K562 (cell line): ENCODE data around the gene IQUB. TPM values are rescaled to one million over a fixed set of nuclear protein-coding genes. Genes with fewer than 3 reads are reported as not detected.

Experiments used
- CCNT2 ChIP-seq: IDR thresholded peaks from 2 replicates; pipeline ENCODE4 v1.6.1; 2011; ENCODE audit warnings: borderline replicate concordance, low read depth, mild to moderate bottlenecking, moderate library complexity, mixed read lengths, low read length; ENCODE audit not compliant: insufficient read length; ENCODE audit errors: extremely low read depth
- KLF13 ChIP-seq: fragments of 450-650 bp; IDR thresholded peaks from 2 replicates; pipeline ENCODE4 v1.6.1; 2016; ENCODE audit warnings: missing genetic modification characterization, low read depth, mild to moderate bottlenecking, missing compliant biosample characterization, moderate library complexity, borderline replicate concordance
- PHB2 ChIP-seq: fragments of 450-650 bp; IDR thresholded peaks from 2 replicates; pipeline ENCODE4 v1.6.1; 2017; ENCODE audit warnings: low read depth
- POLR2A ChIP-seq: fragments of 450-650 bp; conservative IDR thresholded peaks from 2 replicates; pipeline ENCODE4 v1.6.1; 2016
- SREBF1 ChIP-seq: fragments of 150-350 bp; IDR thresholded peaks from 2 replicates; pipeline ENCODE4 v1.6.1; 2014; ENCODE audit warnings: antibody characterized with exemption, low read depth, low read length, borderline replicate concordance
- STAT5B ChIP-seq: fragments of 250-450 bp; sonication (Bioruptor Pico); IDR thresholded peaks from 2 replicates; pipeline ENCODE4 v1.8.0; 2021; ENCODE audit warnings: mild to moderate bottlenecking, inconsistent platforms
- TCF7L2 ChIP-seq: fragments of 150-350 bp; IDR thresholded peaks from 2 replicates; pipeline ENCODE4 v1.6.1; 2016; ENCODE audit warnings: low read depth, mild to moderate bottlenecking, low read length, moderate library complexity
- TCFL5 ChIP-seq: fragments of 250-450 bp; sonication (Bioruptor Pico); conservative IDR thresholded peaks from 2 replicates; pipeline ENCODE4 v1.6.1; 2021; ENCODE audit warnings: mild to moderate bottlenecking, moderate library complexity, matching md5 sums
- ZFP36 ChIP-seq: fragments of 150-350 bp; IDR thresholded peaks from 2 replicates; pipeline ENCODE4 v1.6.1; 2018; ENCODE audit warnings: low read length, low read depth; ENCODE audit not compliant: partially characterized antibody
- ZNF23 ChIP-seq: fragments of 250-450 bp; sonication (Bioruptor Pico); IDR thresholded peaks from 2 replicates; pipeline ENCODE4 v1.4.0; 2020; ENCODE audit warnings: mild to moderate bottlenecking
- ZNF316 ChIP-seq: fragments of 450-650 bp; IDR thresholded peaks from 2 replicates; pipeline ENCODE4 v1.6.1; 2016
- polyA plus RNA-seq, 8 experiments: library from polyadenylated mRNA; depleted of rRNA in 4 of 8; stranded (reverse) in 5 of 8; unstranded in 3 of 8; fragments of >200 nt; fragmentation: Nextera tagmentation in 2 of 8; fragmentation: Illumina TruSeq in 1 of 8; extraction: Ambion mirVana in 2 of 8; extraction: Trizol in 1 of 8; gene quantifications; 2 replicates each; pipeline versions ENCODE4 v1.2.1 to v1.2.3, GENCODE V29; 2011 to 2014; ENCODE audit warnings: inconsistent platforms in 1 of 8, missing spikeins in 1 of 8
- total RNA-seq, 7 experiments: library from RNA; depleted of rRNA in 6 of 7; stranded (reverse); fragments of >200 nt in 6 of 7; fragmentation: Illumina TruSeq in 2 of 7; extraction: Trizol in 2 of 7; gene quantifications; 2 replicates each; pipeline versions ENCODE4 v1.2.1 to v1.2.3, GENCODE V29; 2011 to 2021; ENCODE audit warnings: low replicate concordance in 1 of 7
- TF ChIP-seq, protein P1 (sequence below): fragments of 450-650 bp; conservative IDR thresholded peaks from 2 replicates; pipeline ENCODE4 v1.6.1; 2016; ENCODE audit warnings: missing genetic modification characterization, low read depth, mild to moderate bottlenecking, missing compliant biosample characterization, moderate library complexity
- TF ChIP-seq, protein P2 (sequence below): fragments of 450-650 bp; formaldehyde crosslinking; IDR thresholded peaks from 2 replicates; pipeline ENCODE4 v1.4.0; 2022; ENCODE audit warnings: missing genetic modification characterization
- TF ChIP-seq, protein P3 (sequence below), 2 experiments: fragments of 450-650 bp; IDR thresholded peaks; 2 replicates each; pipeline ENCODE4 v1.6.1; 2016; ENCODE audit warnings: mild to moderate bottlenecking in 2 of 2, borderline replicate concordance in 1 of 2, low read depth in 1 of 2, moderate library complexity in 1 of 2
- TF ChIP-seq, protein P4 (sequence below): fragments of 250-450 bp; sonication (Bioruptor Pico); IDR thresholded peaks from 2 replicates; pipeline ENCODE4 v1.4.0; 2020; ENCODE audit warnings: mild to moderate bottlenecking, moderate library complexity

Gene IQUB
- total and polyA plus RNA-seq, 9 of the 15 experiments (the other 6 are each of a cell fraction or from before 2014, with no cell fraction given), result 0.62 to 2.6 (median 1.4) TPM

DNA sequence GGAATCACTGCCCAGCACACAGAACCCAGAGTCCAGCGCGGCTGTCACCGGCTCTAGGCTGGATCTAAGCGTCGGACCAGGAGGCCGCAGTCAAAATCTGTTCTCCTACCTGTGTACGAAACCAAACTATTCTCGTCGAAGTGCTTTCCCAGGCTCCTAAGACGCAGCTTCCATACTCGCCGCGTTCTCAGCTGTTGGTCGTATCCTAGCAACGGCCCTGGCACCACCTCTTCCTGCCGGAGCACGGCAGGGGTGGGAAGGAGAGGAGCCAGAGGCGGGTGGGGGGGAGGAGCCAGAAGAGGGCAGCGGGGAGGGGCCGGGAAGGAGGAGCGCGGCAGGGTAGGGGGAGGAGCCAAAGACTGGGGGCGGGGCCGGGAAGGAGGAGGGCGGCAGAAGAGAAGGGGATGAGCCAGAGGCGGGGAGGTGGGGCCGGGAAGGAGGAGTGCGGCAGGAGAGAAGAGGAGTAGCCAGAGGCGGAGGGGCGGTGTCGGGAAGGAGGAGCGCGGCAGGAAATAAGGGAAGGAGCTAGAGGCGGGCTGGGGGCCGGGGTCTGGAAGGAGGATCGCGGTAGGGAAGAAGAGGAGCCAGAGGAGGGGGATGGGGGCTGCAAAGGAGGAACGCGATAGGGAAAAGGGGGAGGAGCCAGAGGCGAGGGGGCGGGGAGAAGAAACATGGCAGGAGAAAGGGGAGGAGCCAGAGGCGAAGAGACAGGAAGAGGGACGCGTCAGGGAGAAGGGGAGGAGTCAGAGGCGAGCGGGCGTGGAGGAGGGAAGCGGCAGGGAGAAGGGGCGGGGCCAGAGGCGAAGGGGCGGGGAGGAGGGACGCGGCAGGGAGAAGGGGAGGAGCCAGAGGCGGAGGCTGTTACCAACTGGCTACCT is at the start of gene IQUB (continued):
- TF ChIP-seq TCFL5 (CRISPR knock-in tag) (no peak), ZNF23 (CRISPR knock-in tag) (no peak), POLR2A (peak; percentile 93), ZNF316 (0 out of 2 replicates have a peak, but pooled peaks have one; percentile 28), SREBF1 (no peak), PHB2 (peak; percentile 61; the same call in 1 of the 2 replicates), ZFP36 (no peak), STAT5B (CRISPR knock-in tag) (no peak), CCNT2 (no peak), KLF13 (tag) (no peak), TCF7L2 (no peak)
- TF ChIP-seq, protein P1, sequence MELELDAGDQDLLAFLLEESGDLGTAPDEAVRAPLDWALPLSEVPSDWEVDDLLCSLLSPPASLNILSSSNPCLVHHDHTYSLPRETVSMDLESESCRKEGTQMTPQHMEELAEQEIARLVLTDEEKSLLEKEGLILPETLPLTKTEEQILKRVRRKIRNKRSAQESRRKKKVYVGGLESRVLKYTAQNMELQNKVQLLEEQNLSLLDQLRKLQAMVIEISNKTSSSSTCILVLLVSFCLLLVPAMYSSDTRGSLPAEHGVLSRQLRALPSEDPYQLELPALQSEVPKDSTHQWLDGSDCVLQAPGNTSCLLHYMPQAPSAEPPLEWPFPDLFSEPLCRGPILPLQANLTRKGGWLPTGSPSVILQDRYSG (tag), result no peak
- TF ChIP-seq, protein P2, sequence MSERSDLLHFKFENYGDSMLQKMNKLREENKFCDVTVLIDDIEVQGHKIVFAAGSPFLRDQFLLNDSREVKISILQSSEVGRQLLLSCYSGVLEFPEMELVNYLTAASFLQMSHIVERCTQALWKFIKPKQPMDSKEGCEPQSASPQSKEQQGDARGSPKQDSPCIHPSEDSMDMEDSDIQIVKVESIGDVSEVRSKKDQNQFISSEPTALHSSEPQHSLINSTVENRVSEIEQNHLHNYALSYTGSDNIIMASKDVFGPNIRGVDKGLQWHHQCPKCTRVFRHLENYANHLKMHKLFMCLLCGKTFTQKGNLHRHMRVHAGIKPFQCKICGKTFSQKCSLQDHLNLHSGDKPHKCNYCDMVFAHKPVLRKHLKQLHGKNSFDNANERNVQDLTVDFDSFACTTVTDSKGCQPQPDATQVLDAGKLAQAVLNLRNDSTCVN (CRISPR knock-in tag), result peak; percentile 98
- TF ChIP-seq, protein P3, sequence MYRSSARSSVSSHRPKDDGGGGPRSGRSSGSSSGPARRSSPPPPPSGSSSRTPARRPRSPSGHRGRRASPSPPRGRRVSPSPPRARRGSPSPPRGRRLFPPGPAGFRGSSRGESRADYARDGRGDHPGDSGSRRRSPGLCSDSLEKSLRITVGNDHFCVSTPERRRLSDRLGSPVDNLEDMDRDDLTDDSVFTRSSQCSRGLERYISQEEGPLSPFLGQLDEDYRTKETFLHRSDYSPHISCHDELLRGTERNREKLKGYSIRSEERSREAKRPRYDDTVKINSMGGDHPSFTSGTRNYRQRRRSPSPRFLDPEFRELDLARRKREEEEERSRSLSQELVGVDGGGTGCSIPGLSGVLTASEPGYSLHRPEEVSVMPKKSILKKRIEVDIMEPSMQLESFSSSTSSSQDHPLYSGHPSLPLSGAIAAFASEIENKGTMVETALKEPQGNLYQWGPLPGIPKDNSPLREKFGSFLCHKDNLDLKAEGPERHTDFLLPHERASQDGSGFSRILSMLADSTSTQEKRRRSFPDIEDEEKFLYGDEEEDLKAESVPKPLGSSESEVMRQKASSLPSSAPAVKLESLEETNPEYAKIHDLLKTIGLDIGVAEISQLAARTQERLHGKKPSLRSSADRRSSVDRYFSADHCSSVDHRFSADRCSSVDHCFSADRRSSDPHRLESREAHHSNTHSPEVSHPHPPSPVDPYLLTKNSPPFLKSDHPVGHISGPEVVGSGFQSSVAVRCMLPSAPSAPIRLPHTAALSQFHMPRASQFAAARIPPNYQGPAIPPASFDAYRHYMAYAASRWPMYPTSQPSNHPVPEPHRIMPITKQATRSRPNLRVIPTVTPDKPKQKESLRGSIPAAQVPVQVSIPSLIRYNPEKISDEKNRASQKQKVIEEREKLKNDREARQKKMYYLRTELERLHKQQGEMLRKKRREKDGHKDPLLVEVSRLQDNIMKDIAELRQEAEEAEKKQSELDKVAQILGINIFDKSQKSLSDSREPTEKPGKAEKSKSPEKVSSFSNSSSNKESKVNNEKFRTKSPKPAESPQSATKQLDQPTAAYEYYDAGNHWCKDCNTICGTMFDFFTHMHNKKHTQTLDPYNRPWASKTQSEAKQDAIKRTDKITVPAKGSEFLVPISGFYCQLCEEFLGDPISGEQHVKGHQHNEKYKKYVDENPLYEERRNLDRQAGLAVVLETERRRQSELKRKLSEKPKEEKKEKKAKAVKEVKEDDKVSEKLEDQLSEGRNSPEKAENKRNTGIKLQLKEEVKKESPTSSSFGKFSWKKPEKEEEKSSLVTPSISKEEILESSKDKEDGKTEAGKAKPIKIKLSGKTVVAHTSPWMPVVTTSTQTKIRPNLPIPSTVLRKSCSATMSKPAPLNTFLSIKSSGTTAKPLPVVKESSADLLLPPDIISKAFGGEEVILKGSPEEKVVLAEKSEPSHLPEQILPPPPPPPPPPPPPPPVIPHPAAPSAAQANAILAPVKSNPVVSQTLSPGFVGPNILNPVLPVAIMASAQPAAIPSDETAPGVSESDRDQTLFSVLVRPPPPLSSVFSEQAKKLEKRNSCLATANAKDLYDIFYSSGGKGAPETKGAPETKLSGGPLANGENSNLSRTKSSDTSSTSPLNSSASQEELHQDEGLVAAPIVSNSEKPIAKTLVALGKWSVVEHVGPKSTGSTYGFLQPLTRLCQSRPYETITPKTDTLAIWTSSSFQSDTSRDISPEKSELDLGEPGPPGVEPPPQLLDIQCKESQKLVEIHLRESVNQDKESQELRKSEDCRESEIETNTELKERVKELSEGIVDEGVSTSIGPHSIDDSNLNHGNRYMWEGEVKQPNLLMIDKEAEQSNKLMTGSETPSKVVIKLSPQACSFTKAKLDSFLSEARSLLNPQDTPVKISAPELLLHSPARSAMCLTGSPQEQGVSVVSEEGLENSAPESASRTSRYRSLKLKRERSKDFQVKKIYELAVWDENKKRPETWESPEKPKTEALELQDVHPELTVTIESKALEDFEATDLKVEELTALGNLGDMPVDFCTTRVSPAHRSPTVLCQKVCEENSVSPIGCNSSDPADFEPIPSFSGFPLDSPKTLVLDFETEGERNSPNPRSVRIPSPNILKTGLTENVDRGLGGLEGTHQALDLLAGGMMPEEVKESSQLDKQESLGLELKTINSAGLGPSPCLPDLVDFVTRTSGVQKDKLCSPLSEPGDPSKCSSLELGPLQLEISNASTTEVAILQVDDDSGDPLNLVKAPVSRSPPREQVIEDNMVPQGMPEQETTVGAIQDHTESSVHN (IDR thresholded peaks at IDR 0.05; ENCODE audit: borderline replicate concordance in 1 of 2, low read depth in 1 of 2), result no peak
- TF ChIP-seq, protein P4, sequence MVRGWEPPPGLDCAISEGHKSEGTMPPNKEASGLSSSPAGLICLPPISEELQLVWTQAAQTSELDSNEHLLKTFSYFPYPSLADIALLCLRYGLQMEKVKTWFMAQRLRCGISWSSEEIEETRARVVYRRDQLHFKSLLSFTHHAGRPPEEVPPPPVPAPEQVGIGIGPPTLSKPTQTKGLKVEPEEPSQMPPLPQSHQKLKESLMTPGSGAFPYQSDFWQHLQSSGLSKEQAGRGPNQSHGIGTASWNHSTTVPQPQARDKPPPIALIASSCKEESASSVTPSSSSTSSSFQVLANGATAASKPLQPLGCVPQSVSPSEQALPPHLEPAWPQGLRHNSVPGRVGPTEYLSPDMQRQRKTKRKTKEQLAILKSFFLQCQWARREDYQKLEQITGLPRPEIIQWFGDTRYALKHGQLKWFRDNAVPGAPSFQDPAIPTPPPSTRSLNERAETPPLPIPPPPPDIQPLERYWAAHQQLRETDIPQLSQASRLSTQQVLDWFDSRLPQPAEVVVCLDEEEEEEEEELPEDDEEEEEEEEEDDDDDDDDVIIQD, result no peak
